ENCODE results near the gene EIF4G1.

DNA sequence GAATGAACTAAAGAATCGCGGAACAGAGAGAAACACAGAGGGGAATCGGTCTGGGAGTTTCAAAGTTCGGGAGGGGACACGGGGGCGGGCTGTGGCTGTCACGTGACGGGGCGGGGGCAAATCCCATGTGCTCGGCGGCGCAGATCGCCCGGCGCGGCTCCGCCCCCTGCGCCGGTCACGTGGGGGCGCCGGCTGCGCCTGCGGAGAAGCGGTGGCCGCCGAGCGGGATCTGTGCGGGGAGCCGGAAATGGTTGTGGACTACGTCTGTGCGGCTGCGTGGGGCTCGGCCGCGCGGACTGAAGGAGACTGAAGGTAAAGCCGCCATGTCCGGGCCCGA lies at the start of gene EIF4G1:
- TF ChIP-seq, protein P1, sequence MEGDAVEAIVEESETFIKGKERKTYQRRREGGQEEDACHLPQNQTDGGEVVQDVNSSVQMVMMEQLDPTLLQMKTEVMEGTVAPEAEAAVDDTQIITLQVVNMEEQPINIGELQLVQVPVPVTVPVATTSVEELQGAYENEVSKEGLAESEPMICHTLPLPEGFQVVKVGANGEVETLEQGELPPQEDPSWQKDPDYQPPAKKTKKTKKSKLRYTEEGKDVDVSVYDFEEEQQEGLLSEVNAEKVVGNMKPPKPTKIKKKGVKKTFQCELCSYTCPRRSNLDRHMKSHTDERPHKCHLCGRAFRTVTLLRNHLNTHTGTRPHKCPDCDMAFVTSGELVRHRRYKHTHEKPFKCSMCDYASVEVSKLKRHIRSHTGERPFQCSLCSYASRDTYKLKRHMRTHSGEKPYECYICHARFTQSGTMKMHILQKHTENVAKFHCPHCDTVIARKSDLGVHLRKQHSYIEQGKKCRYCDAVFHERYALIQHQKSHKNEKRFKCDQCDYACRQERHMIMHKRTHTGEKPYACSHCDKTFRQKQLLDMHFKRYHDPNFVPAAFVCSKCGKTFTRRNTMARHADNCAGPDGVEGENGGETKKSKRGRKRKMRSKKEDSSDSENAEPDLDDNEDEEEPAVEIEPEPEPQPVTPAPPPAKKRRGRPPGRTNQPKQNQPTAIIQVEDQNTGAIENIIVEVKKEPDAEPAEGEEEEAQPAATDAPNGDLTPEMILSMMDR (IDR thresholded peaks at IDR 0.05; ENCODE audit: insufficient read depth, low read depth, low read length): no peak
- no peak for TF ChIP-seq EZH2 (IDR thresholded peaks at IDR 0.05; ENCODE audit: insufficient read depth, low read length)

Measured in astrocyte (in vitro differentiated cells and primary cell).